Measurements from ENCODE around the gene TMEM117.

- TF ChIP-seq EP300 (IDR thresholded peaks at IDR 0.05) (no peak), CTCF (IDR thresholded peaks at IDR 0.05) (no peak)
Measured at GRCh38 chr12:44020555-44020954, 184.7 kb downstream of the TMEM117 start.

All from tibial nerve (tissue), 4 donors.